Erythroblast (primary cell): ENCODE data around the gene PEX7.

Source experiments
- GATA1 ChIP-seq: IDR thresholded peaks from 2 replicates; pipeline ENCODE4 v1.6.1; 2011; ENCODE audit warnings: low read depth, mild to moderate bottlenecking, control low read depth, low read length, moderate library complexity
- POLR2A ChIP-seq: IDR thresholded peaks from 2 replicates; pipeline ENCODE4 v1.6.1; 2011; ENCODE audit warnings: mild to moderate bottlenecking, low read length

DNA sequence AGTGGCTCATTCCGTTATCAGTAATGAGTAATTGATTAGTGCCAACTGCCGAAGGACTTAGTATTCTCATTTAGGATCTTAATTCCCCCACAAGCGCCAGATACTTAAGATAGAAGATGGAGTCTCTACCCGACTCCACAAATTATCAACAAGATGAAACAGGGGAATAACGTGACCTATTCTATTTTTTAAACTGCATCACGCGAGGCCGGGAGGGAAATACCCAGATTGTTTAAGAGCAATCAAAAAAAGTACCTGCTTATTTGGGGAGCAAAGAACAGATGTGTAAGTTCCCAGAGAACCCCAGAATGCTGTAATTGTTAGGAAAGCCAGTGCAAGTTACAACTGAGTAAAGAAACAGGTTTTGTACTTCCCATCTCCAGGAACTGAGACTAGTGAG is 29.0 kb upstream of the PEX7 start:
- TF ChIP-seq POLR2A = no peak
- no peak for TF ChIP-seq GATA1
